Mucosa of rectum (tissue), 2 donors: Measurements from ENCODE around the gene E4F1.
"Not testable (repeated sequence)": the region's sequence is repeated elsewhere in the genome, so short reads cannot be mapped to it uniquely, and the experiment has no call there.

ENCODE experiments used
- H3K27ac ChIP-seq, 2 donors: one replicate each; pipeline ENCODE4 v1.7.0; 2013; ENCODE audit warnings: inconsistent platforms in 2 of 2, low read depth in 2 of 2, low read length in 2 of 2
- H3K27me3 ChIP-seq, 2 donors: one replicate each; pipeline ENCODE4 v1.7.0; 2013; ENCODE audit warnings: low read length in 2 of 2; ENCODE audit not compliant: control insufficient read depth in 2 of 2, insufficient read depth in 2 of 2
- H3K36me3 ChIP-seq, 2 donors: one replicate each; pipeline ENCODE4 v1.7.0; 2013; ENCODE audit warnings: low read length in 2 of 2; ENCODE audit not compliant: control insufficient read depth in 2 of 2, insufficient read depth in 2 of 2
- H3K4me1 ChIP-seq, 2 donors: one replicate each; pipeline ENCODE4 v1.7.0; 2013; ENCODE audit warnings: low read length in 2 of 2, mild to moderate bottlenecking in 1 of 2; ENCODE audit not compliant: control insufficient read depth in 2 of 2, insufficient read depth in 2 of 2
- H3K4me3 ChIP-seq, 2 donors: one replicate each; pipeline ENCODE4 v1.7.0; 2013; ENCODE audit warnings: low read length in 2 of 2
- H3K9ac ChIP-seq, 2 donors: one replicate each; pipeline ENCODE4 v1.7.0; 2013; ENCODE audit warnings: low read length in 2 of 2, low read depth in 1 of 2, mild to moderate bottlenecking in 1 of 2
- H3K9me3 ChIP-seq, 2 donors: one replicate each; pipeline ENCODE4 v1.7.0; 2013; ENCODE audit warnings: low read length in 2 of 2; ENCODE audit not compliant: control insufficient read depth in 2 of 2
- donor health status: healthy.
- donor health status: Normal muscosa, but diverticular disease.

E4F1 gene

DNA sequence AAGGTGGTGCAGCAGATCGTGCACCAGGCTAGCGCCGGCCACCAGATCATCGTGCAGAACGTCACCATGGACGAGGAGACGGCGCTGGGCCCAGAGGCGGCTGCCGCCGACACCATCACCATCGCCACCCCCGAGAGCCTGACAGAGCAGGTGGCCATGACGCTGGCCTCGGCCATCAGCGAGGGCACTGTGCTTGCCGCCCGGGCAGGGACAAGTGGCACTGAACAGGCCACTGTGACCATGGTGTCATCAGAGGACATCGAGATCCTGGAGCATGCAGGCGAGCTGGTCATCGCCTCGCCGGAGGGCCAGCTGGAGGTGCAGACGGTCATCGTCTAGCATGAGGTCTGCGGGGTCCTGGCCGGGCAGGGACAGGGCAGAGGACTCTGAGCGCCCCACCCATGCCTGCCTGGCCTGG lies 11.9 kb downstream of the E4F1 start:
- Histone ChIP-seq H3K27me3 (peaks cover 9 to 17% of the 10 kb centered on the region in 2 donors), H3K4me3 (no peak overlapping the region), H3K4me1 (peaks cover 11 to 14% of the 10 kb centered on the region in 2 donors), H3K36me3 (peaks cover 34 to 43% of the 10 kb centered on the region in 2 donors), H3K9ac (no peak overlapping the region), H3K9me3 (no peaks in the 10 kb centered on the region), H3K27ac (no peak overlapping the region)

DNA sequence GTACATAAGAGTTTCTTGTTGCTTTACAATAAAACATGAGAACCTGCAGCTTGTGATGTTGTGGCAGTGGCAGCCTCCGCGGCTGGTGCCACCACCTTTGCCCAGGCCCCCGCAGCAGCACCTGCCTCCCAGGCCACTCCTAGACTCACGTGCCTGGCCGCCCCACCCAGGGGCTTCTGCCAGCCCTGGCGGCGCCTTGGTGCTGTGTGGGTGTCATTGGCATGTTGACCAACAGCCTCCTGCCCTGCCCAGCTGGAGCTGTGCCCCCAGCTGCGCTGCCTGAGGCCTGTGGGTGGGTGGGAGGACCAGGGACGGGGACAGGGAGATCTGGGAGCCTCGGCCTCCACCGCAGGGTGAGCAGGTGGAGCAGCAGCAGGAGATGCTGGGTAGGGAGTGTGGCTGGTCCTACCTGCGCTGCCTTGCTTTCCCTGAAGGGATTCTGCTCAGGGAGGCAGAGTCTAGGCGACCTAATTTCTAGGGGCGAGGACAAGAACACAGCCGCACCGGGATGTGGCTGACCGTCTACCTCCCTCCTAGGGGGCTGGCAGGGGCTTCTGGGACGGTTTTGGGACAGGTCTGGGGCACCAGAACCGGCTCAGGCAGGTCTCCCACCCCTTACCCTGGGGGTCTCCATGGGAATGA lies 12.4 kb downstream of the E4F1 start:
- Histone ChIP-seq H3K27ac (no peak overlapping the region), H3K4me1 (peaks cover 11 to 14% of the 10 kb centered on the region in 2 donors), H3K27me3 (peaks cover 9 to 17% of the 10 kb centered on the region in 2 donors), H3K4me3 (no peak overlapping the region), H3K9me3 (no peaks in the 10 kb centered on the region), H3K9ac (no peak overlapping the region), H3K36me3 (peaks cover 34 to 39% of the 10 kb centered on the region in 2 donors)

DNA sequence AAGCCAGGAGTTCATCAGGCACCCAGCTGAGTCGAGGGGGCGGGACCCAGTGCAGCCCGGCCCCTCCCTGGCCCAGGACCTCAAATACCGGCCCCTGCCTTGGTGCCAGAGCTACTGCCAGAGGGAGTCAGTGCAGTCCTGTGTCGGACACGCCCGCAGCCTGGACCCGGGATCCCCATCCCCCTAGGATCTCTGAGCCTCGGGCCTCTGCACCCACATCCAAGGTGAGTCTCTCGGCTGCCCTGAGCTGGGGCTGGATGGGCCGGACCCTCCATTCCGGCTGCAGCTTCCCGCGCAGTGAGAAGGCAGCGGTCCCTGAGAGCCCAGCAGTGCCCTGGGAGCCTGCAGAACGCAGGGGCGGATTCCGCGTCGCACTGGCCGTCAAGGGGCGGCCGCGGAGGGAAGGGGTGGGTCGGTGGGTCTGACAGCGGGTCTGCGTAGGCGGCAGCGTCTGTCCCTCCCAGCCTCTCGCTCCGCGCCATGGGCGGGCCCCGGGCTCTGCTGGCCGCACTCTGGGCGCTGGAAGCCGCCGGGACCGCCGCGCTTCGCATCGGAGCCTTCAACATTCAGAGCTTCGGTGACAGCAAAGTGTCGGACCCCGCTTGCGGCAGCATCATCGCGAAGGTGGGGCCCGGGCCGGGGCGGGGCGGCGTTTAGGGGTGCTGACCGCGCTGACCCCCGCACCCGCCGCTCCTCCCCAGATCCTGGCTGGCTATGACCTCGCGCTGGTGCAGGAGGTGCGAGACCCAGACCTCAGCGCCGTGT lies 13.1 kb downstream of the E4F1 start, which contains the start of gene DNASE1L2:
Gene DNASE1L2, plus strand, starts transcription at position 108 of the 765 bp plus-strand sequence. Its CDS starts 373 bp downstream, at position 481.
- H3K4me3 ChIP-seq: peak within 1 kb of the TSS in 1 of 2 donors; percentile 35

DNA sequence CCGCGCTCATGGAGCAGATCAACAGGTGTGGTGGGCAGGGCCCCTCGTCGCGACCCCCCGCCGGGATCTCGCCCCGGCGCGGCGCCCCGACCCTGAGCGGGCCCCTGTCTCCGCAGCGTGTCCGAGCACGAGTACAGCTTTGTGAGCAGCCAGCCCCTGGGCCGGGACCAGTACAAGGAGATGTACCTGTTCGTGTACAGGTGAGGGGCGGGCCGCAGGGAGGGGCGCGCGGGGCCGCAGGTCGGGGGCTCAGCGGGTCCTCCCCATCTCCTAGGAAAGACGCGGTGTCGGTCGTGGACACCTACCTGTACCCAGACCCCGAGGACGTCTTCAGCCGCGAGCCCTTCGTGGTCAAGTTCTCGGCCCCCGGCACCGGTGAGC lies 13.7 kb downstream of the E4F1 start:
- Histone ChIP-seq H3K27me3 (peaks cover 9 to 17% of the 10 kb centered on the region in 2 donors), H3K27ac (no peak overlapping the region), H3K4me3 (no peak overlapping the region)

More for the DNA sequence above, 13.1 kb downstream of the E4F1 start, which contains the start of gene DNASE1L2:
- H3K9ac ChIP-seq: no peak within 1 kb of the TSS
- no peak within 1 kb of the TSS for H3K27ac ChIP-seq
- H3K27me3 ChIP-seq: peaks cover 9 to 17% of the 10 kb centered on the region in 2 donors
- H3K9me3 ChIP-seq: no peaks in the 10 kb centered on the region
- peaks cover 11 to 14% of the 10 kb centered on the region in 2 donors for H3K4me1 ChIP-seq
- H3K36me3 ChIP-seq: peaks cover 31 to 33% of the 10 kb centered on the region in 2 donors

DNA sequence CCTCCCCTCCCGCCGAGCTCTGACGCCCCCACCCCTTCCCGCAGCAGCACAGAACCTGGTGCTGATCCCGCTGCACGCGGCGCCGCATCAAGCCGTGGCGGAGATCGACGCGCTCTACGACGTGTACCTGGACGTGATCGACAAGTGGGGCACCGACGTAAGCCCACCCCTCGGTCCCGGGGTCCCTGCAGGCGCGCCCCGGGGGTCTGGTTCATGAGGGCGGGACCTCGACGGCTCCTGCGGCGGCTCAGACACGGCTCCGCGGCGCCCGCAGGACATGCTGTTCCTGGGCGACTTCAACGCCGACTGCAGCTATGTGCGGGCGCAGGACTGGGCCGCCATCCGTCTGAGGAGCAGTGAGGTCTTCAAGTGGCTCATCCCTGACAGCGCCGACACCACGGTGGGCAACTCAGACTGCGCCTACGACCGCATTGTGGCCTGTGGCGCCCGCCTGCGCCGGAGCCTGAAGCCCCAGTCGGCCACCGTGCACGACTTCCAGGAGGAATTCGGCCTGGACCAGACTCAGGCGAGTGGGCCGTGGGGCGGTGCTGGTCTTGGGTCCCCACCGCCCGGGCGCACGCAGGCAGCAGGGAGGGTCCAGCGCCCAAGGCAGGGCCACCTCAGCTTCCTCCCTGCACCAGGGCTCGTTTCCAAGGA lies 14.2 kb downstream of the E4F1 start:
- H3K36me3 ChIP-seq: peaks cover 20 to 31% of the 10 kb centered on the region in 2 donors
- H3K9me3 ChIP-seq: no peaks in the 10 kb centered on the region
- H3K27ac ChIP-seq: no peak overlapping the region
- no peak overlapping the region for H3K9ac ChIP-seq
- peaks cover 11 to 14% of the 10 kb centered on the region in 2 donors for H3K4me1 ChIP-seq
- H3K27me3 ChIP-seq: peaks cover 9 to 17% of the 10 kb centered on the region in 2 donors
- H3K4me3 ChIP-seq: no peak overlapping the region

More for the DNA sequence above, 13.7 kb downstream of the E4F1 start:
- Histone ChIP-seq H3K9ac (no peak overlapping the region), H3K9me3 (no peaks in the 10 kb centered on the region), H3K36me3 (peaks cover 25 to 29% of the 10 kb centered on the region in 2 donors), H3K4me1 (peaks cover 11 to 14% of the 10 kb centered on the region in 2 donors)

DNA sequence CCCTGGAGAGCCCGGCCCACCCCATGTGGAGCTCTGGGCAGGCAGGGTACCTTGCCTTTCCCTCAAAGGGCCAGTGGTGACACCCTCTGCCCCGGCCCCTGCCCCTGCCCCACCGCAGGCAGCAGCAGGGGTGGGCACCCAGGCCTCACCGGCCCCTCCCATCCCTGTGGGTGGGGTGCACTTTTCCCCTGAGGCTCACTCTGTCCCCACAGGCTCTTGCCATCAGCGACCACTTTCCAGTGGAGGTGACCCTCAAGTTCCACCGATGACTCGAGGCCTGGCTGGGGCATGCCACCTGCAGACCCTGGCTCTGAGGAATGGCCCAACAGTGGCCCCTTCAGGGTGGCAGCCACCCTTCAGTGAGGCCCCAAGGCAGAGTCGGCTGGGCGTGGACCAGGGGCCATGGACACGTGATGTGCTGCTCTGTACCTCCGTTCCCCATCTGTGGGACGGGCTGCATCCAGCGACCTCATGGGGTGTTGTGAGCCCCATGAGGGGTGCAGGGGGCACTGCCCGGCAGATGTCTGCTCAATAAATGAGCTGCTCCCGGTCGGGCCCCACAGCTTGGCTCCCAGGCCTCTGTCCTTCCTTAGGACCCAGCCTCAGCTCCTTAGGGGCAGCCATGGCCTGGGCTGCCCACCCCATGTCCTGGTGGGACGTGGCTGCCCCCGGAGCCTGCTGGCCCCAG lies 14.9 kb downstream of the E4F1 start:
- peaks cover 9 to 17% of the 10 kb centered on the region in 2 donors for H3K27me3 ChIP-seq
- H3K4me3 ChIP-seq: no peak overlapping the region
- H3K9me3 ChIP-seq: no peaks in the 10 kb centered on the region
- no peak overlapping the region for H3K27ac ChIP-seq
- peaks cover 21 to 31% of the 10 kb centered on the region in 2 donors for H3K36me3 ChIP-seq
- peaks cover 11 to 14% of the 10 kb centered on the region in 2 donors for H3K4me1 ChIP-seq
- no peak overlapping the region for H3K9ac ChIP-seq

DNA sequence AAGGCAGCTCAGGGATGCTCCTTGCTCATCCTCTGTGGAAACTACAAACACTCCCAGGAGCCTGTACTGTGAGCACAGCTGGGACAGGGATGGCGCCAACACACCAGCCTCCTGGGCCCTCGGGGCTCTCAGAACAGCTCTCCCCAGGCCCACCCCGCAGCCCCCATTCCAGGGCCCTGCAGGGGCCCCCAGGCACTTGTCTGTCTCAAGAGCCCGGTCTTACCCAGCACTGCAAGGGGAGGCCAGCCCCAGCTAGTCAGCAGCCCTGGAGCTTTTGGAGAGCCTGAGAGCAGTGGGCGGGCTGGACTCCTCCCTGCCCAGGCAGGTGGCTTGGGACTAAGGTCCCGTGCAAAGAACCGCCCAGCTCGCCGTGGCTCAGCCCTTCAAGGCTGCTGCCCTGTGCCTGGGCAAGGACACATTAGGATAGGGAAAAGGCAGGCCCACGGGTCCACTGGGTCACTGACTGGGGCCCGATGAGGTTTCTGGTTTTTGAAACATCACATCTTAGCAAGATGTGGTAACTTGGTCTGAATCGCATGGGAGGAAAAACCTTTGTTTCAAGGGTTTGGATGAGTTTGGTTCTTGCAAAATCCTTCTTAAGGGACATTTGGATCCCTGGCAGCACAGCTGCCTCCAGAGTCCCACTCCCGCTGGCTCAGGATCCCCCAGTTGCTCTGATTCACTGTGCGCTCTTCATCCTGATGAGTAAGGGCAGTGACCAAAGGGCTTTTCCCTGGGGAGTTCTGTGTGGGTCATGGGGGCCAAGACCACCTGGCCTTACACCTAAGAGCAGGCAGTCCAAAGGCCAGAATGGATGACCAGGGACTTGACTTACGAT lies 15.7 kb downstream of the E4F1 start:
- peaks cover 11 to 14% of the 10 kb centered on the region in 2 donors for H3K4me1 ChIP-seq
- no peak overlapping the region for H3K27ac ChIP-seq
- H3K36me3 ChIP-seq: peaks cover 16 to 35% of the 10 kb centered on the region in 2 donors
- H3K4me3 ChIP-seq: no peak overlapping the region
- H3K9ac ChIP-seq: no peak overlapping the region
- peaks cover 9 to 17% of the 10 kb centered on the region in 2 donors for H3K27me3 ChIP-seq
- no peaks in the 10 kb centered on the region for H3K9me3 ChIP-seq

DNA sequence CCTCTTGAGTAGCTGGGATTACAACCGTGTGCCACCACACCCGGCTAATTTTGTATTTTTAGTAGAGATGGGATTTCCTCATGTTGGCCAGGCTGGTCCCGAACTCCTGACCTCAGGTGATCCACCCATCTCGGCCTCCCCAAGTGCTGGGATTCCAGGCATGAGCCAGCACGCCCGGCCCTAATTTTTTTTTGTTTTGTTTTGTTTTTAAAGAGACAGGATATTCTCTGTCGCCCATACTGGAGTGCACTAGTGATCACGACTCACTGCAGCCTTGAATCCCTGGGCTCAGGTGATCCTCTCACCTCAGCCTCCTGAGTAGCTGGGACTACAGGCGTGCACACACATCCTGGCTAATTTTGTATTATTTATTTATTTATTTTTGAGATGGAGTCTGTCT lies 16.9 kb downstream of the E4F1 start:
- peaks cover 9 to 17% of the 10 kb centered on the region in 2 donors for H3K27me3 ChIP-seq
- peaks cover 11 to 12% of the 10 kb centered on the region in 2 donors for H3K4me1 ChIP-seq
- H3K4me3 ChIP-seq, H3K9me3 ChIP-seq, H3K9ac ChIP-seq, H3K27ac ChIP-seq: not testable (repeated sequence)
- H3K36me3 ChIP-seq: peaks cover 17 to 30% of the 10 kb centered on the region in 2 donors

DNA sequence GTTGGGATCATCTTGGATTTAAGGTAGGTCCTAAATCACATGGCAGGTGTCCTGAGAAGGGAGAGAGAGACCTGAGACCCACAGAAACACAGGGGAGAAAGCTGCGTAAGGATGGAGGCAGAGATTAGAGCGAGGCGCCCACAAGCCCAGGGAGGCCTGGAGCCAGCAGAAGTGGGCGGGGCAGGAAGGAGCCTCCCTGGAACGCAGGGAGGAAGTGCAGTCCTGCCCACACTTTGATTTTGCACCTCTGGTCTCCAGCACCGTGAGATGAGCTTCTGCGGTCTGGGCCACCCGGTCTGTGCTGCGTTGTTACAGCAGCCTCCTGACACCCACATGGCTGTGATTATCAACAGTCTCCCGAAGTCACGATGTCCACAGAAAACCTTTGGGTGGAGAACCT lies 19.2 kb downstream of the E4F1 start:
- H3K4me1 ChIP-seq: no peaks in the 10 kb centered on the region
- no peaks in the 10 kb centered on the region for H3K9me3 ChIP-seq
- H3K4me3 ChIP-seq: no peak overlapping the region
- H3K9ac ChIP-seq: no peak overlapping the region
- H3K27me3 ChIP-seq: peaks cover 3 to 6% of the 10 kb centered on the region in 2 donors
- H3K36me3 ChIP-seq: peaks cover 26 to 41% of the 10 kb centered on the region in 2 donors
- no peak overlapping the region for H3K27ac ChIP-seq
